Kidney capillary endothelial cell (primary cell): ENCODE results near the gene FAM149B1.

Experiments used
- DNase-seq: peaks from one replicate; pipeline ENCODE4 v3.0.0-alpha.2; 2018; ENCODE audit warnings: low spot score

Gene FAM149B1

DNA sequence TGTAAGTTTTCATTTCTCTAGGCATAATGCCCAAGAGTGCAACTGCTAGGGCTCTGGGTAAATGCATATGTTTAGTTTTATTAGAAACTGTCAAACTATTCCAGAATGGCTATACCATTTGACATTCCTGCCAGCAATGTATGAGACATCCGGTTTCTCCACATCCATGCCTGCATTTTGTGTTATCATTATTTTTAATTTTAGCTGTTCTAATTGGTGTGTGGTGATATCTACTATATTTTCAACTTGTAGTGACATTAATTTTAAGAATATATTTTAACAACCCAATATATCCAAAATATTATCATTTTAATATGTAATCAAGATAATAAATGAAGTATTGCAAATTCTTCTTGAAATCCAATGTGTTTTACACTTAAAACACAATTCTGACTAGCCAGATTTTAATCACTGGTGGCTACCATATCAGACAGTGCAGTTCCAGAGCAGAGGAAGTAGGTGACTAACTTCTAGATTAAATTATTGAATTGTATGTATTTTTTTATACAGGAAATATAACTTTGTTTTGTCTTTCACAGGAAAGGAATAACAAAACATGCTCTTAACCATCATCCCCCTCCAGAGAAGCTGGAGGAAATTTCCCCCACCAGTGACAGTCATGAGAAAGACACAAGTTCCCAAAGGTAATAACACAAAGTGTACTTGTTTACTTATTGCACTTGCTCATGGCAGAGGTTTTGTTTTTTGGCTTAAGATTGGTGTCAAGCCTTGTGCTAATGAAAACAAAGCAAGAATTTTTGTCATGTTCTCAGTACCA lies 6.4 kb downstream of the FAM149B1 start:
- peak; percentile 50 for DNase-seq

GRCh38 chr10:73182568-73182967 lies 14.6 kb downstream of the FAM149B1 start:
- no peak for DNase-seq

- no peak for DNase-seq
Observed at GRCh38 chr10:73183667-73184281, 15.9 kb downstream of the FAM149B1 start.

- no peak for DNase-seq
Observed at GRCh38 chr10:73186266-73186665, 18.3 kb downstream of the FAM149B1 start.

DNA sequence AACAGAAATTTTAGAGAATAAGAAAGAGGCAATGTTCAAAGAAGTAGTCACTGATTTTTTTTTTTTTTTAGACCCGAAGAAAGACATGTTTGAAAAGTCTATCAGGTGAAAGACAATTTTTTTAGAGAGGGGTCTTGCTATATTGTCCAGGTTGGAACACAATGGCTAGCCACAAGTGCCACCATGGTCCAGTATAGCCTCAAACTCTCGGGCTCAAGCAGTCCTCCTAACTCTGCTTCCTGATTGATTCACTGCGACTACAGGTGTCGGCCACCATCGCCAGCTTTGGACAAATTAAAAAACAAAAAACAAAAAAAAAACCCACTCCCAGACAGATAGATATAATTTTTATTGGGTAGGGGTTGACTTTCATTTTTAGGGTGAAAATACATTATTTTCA lies 22.3 kb downstream of the FAM149B1 start:
- DNase-seq, result no peak

DNA sequence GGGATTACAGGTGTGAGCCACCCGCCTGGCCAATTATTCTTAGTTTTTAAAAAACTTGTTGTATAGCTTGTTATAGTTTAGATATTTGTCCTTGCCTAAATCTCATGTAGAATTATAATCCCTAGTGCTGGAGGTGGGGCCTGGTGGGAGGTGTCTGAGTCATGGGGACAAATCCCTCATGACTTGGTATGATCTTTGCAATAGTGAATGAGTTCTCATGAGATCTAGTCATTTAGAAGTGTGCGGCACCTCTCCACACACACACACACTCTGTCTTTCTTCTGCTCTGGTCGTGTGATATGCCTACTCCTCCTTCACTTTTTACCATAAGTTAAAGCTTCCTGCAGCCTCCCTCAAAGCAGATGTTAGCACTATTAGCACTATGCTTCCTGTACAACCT lies 37.2 kb downstream of the FAM149B1 start:
- no peak for DNase-seq

DNA sequence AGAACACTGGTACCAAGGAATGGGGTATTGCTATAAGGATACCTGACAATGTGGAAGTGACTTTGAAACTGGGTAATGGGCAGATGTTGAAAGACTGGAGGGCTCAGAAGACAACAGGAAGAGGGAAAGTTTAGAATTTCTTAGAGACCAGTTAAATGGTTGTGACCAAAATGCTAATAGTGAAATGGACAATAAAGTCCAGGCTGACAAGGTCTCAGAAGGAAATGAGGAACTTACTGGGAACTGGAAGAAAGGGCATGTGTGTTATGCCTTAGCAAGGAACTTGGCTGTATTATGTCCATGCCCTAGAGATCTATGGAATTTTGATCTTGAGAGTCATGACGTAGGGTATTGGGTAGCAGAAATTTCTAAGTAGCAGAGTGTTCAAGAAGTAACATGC lies 38.0 kb downstream of the FAM149B1 start:
- no peak for DNase-seq

GRCh38 chr10:73206385-73206784 lies 38.5 kb downstream of the FAM149B1 start:
- no peak for DNase-seq

DNA sequence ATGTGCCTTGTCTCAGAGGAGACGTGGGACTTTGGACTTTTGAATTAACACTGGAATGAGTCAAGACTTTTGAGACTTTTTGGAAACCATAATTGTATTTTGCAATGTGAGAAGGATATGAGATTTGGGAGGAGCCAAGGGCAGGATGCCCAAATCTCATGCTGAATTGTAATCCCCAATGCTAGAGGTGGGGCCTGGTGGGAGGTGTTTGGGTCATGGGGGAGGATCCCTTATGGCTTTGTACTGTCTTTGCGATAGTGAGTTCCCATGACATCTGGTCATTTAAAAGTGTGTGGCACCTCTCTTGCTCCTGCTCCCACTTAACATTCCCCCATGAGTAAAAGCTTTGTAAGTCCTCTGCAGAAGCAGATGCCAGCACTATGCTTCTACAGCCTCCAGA lies 40.0 kb downstream of the FAM149B1 start:
- no peak for DNase-seq

- peak; percentile 39 for DNase-seq
Observed at GRCh38 chr10:73209705-73210104, 41.8 kb downstream of the FAM149B1 start.

DNA sequence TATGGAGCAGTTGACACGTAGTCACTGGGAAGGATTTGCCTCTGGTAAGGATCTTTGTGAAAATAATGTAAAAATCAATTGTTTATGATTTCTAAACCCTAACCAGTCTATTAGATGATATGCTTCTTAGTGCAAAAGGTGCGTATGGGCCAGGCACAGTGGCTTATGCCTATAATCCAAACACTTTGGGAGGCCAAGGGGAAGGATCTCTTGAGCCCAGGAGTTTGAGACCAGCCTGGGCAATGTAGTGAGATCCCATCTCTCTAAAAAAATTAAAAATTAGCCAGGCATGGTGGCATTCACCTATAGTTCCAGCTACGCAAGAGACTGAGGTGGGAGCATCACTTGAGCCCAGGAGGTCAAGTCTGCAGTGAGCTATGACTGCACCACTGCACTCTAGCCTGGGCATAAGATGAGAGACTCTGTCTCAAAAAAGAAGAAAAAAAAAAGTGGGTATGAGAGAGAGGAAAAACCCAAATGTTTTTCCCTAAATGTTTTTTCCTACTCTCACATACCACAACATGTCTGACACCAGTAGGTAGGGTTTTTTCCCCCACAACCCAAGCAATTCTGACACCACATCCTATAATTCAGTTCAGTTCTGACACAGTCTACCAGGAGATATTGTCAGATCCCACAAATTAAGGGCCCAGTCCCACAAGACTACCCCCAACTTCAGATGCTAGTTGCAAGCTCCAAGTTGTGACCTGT lies 42.6 kb downstream of the FAM149B1 start:
- DNase-seq, result no peak

DNA sequence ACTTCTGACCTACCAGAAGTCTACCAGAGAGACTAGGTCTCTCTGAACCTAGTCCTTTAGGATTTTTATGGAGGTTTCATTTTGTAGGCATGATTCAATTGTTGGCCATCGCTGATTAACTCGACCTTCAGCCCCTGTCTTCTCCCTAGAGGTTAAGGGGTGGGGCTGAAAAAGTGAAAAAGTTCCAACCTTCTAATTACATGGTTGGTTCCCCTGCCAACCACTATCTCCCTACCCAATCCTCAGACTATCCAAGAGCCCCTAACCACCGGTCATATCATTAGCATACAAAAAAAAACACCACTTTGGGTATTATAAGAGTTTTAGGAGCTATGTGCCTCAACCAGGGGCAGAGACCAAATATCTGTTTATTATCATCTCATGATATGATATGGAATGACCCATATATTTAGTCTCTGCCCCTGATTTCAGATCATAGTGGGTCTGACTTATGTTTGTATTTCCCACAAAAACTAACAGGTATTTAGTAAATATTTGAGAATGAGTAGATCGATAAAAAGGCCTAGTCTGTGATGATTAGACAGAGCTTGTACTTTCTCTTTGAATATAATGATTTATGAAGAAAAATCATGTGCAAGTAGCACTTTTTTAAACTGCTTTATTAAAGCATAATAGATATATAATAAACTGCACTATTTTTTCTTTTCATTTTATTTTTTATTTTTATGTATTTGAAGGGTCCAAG lies 43.3 kb downstream of the FAM149B1 start:
- no peak for DNase-seq

DNA sequence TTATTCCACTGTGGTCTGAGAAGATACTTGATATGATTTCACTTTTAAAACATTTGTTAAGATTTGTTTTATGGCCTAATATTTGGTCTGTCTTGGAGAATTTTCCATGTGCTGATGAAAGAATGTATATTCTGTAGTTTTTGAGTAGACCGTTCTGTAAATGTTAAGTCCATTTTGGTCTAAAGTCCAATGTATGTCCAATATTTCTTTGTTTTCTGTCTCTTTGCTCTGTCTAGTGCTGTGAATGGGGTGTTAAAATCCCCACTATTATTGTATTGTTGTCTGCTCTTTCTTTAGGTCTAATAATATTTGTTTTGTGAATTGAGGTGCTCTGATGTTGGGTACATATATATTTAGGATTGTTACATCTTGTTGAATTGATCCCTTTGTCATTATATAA lies 47.8 kb downstream of the FAM149B1 start:
- no peak for DNase-seq

DNA sequence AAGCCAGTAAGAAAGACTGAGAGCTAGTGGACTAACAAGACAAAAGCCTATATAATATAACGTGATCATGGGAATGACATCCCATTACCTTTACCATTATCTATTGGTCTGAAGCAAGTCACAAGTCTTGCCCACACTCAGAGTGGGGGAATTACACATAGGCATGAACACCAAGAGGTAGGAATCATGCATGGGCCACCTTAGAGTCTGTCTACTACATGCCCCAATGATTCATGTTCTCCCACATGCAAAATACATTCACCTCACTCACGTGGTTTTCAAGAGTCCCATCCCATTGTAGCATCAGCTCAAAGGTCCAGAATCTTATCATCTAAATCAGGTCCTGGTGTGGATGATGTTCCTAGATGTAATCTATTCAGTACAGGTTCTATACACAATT lies 49.7 kb downstream of the FAM149B1 start:
- no peak for DNase-seq

- DNase-seq, result no peak
Observed at GRCh38 chr10:73218431-73219191, 50.7 kb downstream of the FAM149B1 start.

DNA sequence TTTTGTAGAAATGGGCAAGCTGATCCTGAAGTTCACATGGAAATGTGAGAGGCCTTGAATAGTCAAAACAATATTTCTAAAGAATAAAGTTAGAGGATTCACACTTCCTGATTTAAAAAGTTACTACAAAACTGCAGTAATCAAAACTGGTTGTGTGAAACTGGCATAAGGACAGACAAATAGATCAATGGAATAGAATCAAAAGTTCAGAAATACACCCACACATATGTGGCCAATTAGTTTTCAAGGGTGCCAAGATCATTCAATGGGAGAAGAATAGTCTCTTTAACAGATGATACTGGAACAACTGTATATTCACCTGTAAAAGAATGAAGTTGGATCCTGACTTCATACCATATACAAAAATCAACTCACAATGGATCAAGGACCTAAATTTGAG lies 51.5 kb downstream of the FAM149B1 start:
- DNase-seq, result no peak

GRCh38 chr10:73220989-73221388 lies 53.1 kb downstream of the FAM149B1 start:
- DNase-seq, result no peak

GRCh38 chr10:73225518-73225917 lies 57.6 kb downstream of the FAM149B1 start:
- DNase-seq, result no peak

- no peak for DNase-seq
Observed at GRCh38 chr10:73226663-73227062, 58.7 kb downstream of the FAM149B1 start.

GRCh38 chr10:73228247-73228646 lies 60.3 kb downstream of the FAM149B1 start:
- DNase-seq, result no peak

DNA sequence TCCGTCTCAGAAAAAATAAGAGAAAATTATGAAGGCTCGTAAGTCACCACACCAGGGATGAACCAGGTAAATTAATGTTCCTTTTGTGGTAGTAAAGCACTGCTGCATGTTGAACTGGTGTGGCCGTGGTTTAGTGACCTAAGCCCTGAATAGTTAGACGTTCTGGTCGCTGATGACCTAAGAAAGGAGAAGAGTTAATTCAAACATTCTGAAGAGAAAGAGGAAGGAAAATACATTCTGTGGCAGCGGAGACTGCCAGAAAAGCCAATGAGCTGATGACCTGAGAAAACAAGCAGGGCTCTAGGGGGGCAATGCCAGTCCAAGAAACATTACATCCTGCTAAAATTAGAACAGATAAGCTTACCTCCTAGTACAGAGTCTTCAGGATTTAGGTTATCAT lies 61.6 kb downstream of the FAM149B1 start:
- DNase-seq, result no peak

DNA sequence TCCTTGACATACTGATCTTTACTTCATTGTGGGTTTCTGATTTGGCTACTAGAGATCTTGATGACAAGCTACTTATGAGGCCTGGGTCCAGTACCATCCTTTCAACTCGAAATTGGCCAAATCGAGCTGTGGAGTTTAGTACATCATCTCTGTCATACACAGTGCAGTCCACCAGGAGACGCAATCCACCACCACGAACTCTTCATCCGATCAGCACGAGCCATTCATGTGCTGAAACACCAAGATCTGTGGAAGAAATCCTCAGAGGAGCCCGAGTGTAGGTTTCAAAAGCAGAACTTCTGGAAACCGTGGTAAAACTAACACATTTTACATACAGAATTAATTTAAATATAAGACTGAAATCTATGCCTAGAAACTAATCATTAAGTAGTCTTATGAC lies 65.0 kb downstream of the FAM149B1 start:
- DNase-seq, result no peak
